GM18508 (cell line): ENCODE measurements around the gene FGG.

ENCODE experiments used
- ATAC-seq: cut with Tn5 transposase; IDR thresholded peaks from one replicate; pipeline ENCODE4 v1.9.1; 2021; ENCODE audit warnings: moderate number of reproducible peaks; ENCODE audit not compliant: insufficient read depth, unreplicated experiment

Gene FGG

DNA sequence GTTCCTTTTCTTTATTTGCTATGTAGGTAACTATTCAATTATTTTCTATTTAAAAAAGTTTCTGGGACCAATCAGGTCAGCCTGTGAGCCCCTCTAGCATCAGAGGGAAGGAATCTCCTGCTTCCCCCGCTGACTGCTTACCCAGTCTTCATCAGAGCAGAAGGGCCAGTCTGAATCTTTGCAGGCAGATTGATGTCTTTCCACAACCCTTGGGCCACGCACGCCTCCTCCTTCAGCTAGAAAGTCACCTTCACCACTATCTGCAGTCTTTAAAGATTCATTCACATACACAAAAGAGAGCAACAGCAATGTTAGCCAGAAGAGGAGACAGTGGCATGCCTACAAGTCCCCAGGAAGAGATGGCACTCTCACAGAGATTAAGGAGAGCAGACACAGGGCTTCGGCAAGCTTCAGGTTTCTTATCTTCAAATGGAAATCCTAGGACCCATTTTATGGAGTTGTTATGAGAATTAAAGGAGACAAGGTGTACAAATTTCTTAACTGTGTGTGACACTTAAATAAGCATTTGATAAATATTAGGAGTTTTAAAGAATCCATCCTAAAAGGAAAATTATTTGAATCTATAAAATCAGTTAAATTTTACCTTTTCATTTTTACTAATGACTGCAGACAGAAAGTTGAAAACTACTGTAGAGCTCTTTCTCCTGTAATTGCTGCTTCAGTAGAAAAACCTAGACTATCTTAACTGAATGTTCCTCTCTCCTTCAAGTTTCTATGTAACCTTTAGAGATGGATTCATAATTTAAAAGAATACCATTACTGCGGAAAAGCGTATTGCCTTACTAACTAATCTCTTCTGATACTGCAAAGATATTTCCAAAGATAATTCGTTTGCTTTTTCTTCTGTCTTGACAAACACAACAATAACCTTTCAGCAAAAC, 22.9 kb downstream of the FGG start:
- ATAC-seq, result no peak

DNA sequence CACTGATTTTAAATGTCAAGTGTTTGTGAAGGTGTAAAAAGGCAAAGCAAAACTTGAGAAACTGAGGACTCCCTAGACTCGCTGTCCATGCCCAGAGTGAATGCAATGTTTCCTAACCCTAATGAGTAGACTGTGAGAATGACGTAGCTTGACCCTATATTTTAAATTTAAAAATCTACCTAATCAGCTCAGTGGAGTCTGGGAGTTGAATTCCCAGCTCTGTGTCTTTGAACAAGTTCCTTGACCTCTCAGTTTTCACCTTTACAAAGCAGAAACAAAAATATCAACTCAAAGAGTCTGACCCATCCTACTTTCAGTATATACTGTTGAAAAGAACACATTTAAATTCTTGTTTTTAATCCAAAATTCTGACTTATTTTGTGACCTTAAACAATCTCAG, 24.3 kb downstream of the FGG start:
- no peak for ATAC-seq

GRCh38 chr4:154586296-154587033, 26.0 kb downstream of the FGG start:
- no peak for ATAC-seq

DNA sequence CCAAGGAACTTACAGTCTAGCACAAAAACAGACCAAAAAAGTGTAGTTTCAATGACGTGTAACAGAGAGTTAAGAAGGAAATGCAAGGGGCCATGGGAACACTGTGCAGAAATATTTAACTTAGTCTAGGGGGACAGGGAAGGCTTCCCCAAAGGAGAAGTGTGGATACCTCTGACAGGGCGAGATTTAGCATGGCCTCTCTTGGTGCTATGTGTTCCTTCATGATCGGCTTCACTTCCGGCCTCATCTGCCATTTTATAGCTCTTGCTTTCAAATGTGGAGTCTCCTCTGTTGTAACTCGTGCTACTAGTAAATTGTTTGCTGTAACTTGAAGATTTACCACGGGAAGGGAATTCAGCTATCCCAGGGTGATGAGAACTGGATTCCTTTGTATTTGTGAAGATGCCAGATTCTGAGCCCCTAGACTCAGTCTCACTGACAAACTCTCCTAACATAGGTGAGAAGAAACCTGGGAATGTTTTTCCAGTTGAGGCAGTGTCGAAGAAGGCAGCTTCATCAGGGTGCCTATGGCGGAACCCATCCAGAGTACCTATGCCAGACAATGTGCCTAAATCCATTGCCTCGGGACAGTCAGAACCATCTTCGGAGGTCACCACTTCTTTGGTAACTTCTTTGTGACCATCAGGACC, 27.0 kb downstream of the FGG start:
- ATAC-seq, result no peak

GRCh38 chr4:154584259-154584658, 28.2 kb downstream of the FGG start:
- no peak for ATAC-seq

DNA sequence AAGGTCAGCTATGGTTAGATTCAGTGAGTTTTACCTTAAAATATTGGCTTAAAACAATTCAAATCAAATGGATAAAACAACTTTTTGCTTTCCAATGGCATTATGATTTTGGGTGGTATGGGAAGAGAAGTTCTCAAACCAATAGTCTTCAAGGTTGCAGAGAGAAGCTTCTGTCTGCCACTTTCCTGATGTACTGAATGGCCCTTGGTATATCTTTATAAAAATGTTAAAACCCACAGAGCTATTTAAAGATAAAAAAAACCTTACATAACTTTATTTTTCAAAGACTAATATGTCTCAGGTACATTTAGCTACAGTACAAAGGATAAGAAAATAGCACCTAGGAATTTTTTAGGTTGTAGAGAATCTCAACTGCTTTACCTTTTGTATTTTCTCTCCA, 28.8 kb downstream of the FGG start:
- ATAC-seq, result no peak

- no peak for ATAC-seq
Measured at GRCh38 chr4:154583230-154583629, 29.2 kb downstream of the FGG start.

GRCh38 chr4:154582723-154583122, 29.7 kb downstream of the FGG start:
- ATAC-seq, result no peak

- ATAC-seq, result no peak
Measured at GRCh38 chr4:154579927-154580326, 32.5 kb downstream of the FGG start.

DNA sequence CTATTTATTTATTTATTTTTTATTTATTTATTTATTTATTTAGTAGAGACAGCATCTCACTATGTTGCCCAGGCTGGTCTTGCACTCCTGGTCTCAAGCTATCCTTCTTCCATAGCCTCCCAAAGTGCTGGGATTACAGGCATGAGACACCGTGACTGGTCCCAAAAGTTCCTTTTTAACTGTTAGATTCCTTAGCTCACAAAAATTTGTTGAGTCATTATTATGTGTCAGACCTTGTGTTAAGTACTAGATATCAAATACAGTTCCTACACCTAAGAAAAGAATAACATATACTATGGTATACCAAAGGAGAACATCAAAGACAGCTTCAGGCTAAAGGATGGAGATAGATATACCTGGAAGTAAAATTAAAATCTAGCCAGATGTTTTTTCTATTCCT, 33.5 kb downstream of the FGG start:
- no peak for ATAC-seq

DNA sequence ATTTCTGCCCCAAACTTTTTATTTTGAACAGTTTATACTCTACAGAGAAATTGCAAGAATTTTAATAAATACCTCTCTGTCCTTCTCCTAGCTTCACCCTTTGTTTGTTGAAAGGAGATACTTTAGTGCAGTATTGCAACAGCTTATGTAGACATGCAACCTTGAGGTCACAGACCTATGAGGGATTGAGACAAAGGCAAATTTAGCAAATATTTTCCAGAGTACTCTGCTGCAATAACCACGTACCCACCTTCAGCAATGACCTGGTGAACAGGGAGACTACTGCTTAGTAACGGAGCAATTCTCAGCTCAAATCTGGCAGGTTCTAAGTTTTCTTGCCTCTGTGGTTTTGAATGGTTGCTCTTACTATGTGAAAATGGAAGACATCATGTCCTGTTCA, 35.1 kb downstream of the FGG start:
- ATAC-seq, result no peak

DNA sequence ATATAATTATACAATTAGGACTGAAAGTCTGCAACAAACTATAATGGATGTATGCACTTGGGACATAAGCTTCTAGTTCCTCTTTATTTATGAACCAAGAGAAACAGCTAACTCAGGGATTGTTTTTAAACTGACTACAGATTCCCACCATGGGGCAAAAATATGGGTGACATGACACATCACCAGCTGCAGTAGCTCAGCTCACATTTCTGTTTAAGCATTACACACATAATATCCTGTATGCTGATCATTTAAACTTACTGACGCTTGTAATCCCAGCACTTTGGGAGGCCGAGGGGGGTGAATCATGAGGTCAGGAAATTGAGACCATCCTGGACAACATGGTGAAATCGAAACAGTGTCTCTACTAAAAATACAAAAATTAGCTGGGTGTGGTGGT, 38.1 kb downstream of the FGG start:
- no peak for ATAC-seq

DNA sequence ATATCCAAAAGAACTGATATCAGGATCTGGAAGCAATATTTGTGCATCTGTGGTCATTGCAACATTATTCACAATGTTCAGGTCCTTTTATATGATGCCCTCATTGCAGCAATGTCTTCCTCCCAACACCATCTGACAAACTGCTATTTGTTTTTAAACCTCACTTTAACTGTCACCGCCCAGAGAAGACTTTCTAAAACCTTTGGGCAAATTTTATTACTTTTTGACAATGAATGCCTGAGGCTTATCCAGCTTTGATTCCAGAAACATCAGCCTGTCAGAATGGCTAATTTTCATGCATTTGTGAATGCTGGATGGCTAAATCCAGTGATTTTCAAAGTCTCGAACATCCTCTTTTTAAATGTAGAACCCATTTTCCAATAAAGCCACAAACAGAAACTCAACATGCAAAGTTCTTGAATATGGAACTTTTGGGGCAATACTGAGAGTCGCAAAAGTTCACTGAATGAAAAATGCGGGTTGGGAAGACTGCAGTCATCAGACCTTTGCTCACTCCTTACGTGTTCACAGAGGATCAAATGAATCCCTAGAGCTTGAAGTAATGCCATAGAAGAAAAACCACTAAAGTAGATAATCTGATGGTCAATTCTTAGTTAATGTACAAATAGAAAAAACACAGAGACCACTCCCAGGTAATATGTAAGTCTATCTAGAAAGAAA, 39.1 kb downstream of the FGG start:
- no peak for ATAC-seq

DNA sequence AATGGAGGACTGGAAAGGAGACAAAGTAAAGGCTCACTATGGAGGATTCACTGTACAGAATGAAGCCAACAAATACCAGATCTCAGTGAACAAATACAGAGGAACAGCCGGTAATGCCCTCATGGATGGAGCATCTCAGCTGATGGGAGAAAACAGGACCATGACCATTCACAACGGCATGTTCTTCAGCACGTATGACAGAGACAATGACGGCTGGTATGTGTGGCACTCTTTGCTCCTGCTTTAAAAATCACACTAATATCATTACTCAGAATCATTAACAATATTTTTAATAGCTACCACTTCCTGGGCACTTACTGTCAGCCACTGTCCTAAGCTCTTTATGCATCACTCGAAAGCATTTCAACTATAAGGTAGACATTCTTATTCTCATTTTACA, 42.9 kb downstream of the FGG start:
- no peak for ATAC-seq

DNA sequence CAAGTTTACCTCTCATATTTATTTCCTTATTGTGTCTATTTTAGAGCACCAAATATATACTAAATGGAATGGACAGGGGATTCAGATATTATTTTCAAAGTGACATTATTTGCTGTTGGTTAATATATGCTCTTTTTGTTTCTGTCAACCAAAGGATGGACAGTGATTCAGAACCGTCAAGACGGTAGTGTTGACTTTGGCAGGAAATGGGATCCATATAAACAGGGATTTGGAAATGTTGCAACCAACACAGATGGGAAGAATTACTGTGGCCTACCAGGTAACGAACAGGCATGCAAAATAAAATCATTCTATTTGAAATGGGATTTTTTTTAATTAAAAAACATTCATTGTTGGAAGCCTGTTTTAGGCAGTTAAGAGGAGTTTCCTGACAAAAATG, 43.4 kb downstream of the FGG start:
- ATAC-seq, result no peak

- no peak for ATAC-seq
Measured at GRCh38 chr4:154566639-154567204, 45.7 kb downstream of the FGG start.

GRCh38 chr4:154565704-154566103, 46.8 kb downstream of the FGG start:
- no peak for ATAC-seq

DNA sequence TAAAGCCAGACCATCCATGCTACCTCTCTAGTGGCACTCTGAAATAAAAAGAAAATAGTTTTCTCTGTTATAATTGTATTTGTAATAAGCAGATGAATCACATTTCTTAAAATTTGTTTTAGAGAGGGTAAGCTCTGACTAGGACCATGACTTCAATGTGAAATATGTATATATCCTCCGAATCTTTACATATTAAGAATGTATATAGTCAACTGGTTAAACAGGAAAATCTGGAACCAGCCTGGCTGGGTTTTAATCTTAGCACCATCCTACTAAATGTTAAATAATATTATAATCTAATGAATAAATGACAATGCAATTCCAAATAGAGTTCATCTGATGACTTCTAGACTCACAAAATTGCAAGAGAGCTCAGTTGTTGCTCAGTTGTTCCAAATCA, 48.1 kb downstream of the FGG start:
- no peak for ATAC-seq

- ATAC-seq, result no peak
Measured at GRCh38 chr4:154562697-154563254, 49.7 kb downstream of the FGG start, which contains the start of gene FGB. Gene FGB, plus strand, starts transcription at chr4:154563011. Its CDS starts 8 bp downstream, at chr4:154563019.

GRCh38 chr4:154560824-154561231, 51.6 kb downstream of the FGG start:
- no peak for ATAC-seq
